ENCODE results near the gene PIGH.

Gene PIGH

DNA sequence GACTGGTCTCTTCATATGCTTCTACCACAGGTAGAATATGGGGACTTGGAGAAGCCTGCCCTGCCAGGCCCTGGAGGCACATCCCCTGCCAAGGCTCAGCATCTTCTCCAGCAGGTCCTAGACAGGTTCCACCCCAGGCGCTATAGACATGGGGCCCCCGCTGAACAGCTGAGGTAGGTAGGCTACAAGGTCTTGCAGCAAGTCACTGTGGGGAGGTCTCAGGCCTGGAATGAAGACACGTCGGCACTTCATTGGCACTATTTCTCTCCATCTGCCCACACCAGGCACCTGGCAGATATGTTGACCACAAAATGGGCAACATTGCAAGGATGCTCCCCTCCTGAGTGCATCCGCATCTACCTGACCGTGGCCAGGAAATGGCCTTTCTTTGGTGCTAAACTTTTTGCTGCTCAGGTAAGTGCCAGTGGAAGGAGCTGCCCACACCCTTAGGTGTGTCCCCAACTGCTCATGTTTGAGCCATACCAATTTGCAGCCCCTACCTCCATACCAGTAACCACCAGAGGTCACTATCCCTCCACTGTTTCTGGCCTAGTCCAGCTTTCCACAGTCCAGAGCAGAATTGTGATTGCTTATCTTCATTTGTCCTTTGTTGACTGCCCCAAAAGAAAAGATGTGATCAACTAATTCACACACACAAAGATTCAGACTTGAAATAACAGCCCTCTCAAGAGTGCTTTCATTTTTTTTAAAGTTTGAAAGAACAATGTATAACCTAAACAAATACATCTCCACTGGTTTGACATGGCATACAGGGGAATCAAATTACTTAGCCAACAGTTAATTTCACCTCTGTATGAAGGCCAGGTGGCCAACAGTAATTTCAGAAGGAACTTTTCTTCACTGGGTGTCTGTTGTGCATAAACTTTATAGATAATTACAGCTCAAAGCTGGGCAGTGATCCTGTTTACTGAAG is 16.1 kb downstream of the PIGH start:
- H3K36me3 ChIP-seq (ENCODE audit: insufficient read depth, low read length), result peaks cover 2% of the 10 kb centered on the region; the same call in 1 of the 2 replicates
- no peak overlapping the region for H3K4me3 ChIP-seq (ENCODE audit: low read length, poor library complexity, severe bottlenecking)
- no peak overlapping the region for H2AFZ ChIP-seq (ENCODE audit: low read length)
- no peaks in the 10 kb centered on the region for H3K79me2 ChIP-seq (ENCODE audit: insufficient read depth, low read length)
- TF ChIP-seq, protein P1, sequence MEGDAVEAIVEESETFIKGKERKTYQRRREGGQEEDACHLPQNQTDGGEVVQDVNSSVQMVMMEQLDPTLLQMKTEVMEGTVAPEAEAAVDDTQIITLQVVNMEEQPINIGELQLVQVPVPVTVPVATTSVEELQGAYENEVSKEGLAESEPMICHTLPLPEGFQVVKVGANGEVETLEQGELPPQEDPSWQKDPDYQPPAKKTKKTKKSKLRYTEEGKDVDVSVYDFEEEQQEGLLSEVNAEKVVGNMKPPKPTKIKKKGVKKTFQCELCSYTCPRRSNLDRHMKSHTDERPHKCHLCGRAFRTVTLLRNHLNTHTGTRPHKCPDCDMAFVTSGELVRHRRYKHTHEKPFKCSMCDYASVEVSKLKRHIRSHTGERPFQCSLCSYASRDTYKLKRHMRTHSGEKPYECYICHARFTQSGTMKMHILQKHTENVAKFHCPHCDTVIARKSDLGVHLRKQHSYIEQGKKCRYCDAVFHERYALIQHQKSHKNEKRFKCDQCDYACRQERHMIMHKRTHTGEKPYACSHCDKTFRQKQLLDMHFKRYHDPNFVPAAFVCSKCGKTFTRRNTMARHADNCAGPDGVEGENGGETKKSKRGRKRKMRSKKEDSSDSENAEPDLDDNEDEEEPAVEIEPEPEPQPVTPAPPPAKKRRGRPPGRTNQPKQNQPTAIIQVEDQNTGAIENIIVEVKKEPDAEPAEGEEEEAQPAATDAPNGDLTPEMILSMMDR (conservative IDR thresholded peaks at IDR 0.05; ENCODE audit: low read length), result peak; percentile 85
- TF ChIP-seq EZH2phosphoT487 (IDR thresholded peaks at IDR 0.05; ENCODE audit: borderline replicate concordance), result no peak
- no peaks in the 10 kb centered on the region for H3K9me3 ChIP-seq (ENCODE audit: insufficient read depth, low read depth, low read length)
- H3K4me2 ChIP-seq (ENCODE audit: low read depth, low read length, poor library complexity, severe bottlenecking), result no peak overlapping the region
- H3K4me1 ChIP-seq (ENCODE audit: insufficient read depth, low read length, poor library complexity, severe bottlenecking), result no peaks in the 10 kb centered on the region
- no peaks in the 10 kb centered on the region for H3F3A ChIP-seq (ENCODE audit: low read depth)
- H4K20me1 ChIP-seq (ENCODE audit: insufficient read depth, low read length, poor library complexity, severe bottlenecking), result no peaks in the 10 kb centered on the region
- H3K27me3 ChIP-seq (ENCODE audit: insufficient read depth, low read length, poor library complexity, severe bottlenecking), result no peaks in the 10 kb centered on the region
- no peak overlapping the region for H3K9ac ChIP-seq (ENCODE audit: low read depth, low read length, poor library complexity, severe bottlenecking)
- no peaks in the 10 kb centered on the region for H3K9me2 ChIP-seq (replicated peaks; ENCODE audit: low read depth, low read length)

DNA sequence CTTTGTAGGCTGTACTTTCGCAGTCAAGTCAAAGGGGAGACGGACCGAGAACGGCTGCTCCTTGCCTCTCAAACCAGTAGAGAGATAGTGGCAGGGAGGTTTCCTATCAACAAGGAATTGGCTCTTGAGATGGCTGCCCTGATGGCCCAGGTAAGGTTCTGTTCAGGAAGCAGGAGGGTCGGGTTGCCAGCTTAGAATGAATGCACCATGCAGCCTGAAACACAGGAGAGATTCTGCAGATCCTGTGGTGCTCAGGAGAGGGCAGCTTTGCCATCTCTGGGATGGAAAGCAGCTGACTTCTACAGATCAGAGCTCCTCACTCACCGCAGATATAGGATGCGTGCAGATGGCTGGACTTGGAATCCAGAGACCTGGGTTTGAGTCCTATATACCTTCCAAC is 18.0 kb downstream of the PIGH start:
- no peaks in the 10 kb centered on the region for H3K9me2 ChIP-seq (replicated peaks; ENCODE audit: low read depth, low read length)
- H3K27me3 ChIP-seq (ENCODE audit: insufficient read depth, low read length, poor library complexity, severe bottlenecking), result no peaks in the 10 kb centered on the region
- no peaks in the 10 kb centered on the region for H3K36me3 ChIP-seq (ENCODE audit: insufficient read depth, low read length)
- no peaks in the 10 kb centered on the region for H3K79me2 ChIP-seq (ENCODE audit: insufficient read depth, low read length)
- TF ChIP-seq EZH2phosphoT487 (IDR thresholded peaks at IDR 0.05; ENCODE audit: borderline replicate concordance), result no peak
- TF ChIP-seq, protein P1 (conservative IDR thresholded peaks at IDR 0.05; ENCODE audit: low read length), result no peak
- no peak overlapping the region for H3K4me2 ChIP-seq (ENCODE audit: low read depth, low read length, poor library complexity, severe bottlenecking)
- no peaks in the 10 kb centered on the region for H3K9me3 ChIP-seq (ENCODE audit: insufficient read depth, low read depth, low read length)
- no peak overlapping the region for H3K4me3 ChIP-seq (ENCODE audit: low read length, poor library complexity, severe bottlenecking)
- no peaks in the 10 kb centered on the region for H4K20me1 ChIP-seq (ENCODE audit: insufficient read depth, low read length, poor library complexity, severe bottlenecking)
- no peaks in the 10 kb centered on the region for H3F3A ChIP-seq (ENCODE audit: low read depth)
- no peak overlapping the region for H3K9ac ChIP-seq (ENCODE audit: low read depth, low read length, poor library complexity, severe bottlenecking)
- no peaks in the 10 kb centered on the region for H3K4me1 ChIP-seq (ENCODE audit: insufficient read depth, low read length, poor library complexity, severe bottlenecking)
- no peak overlapping the region for H2AFZ ChIP-seq (ENCODE audit: low read length)

DNA sequence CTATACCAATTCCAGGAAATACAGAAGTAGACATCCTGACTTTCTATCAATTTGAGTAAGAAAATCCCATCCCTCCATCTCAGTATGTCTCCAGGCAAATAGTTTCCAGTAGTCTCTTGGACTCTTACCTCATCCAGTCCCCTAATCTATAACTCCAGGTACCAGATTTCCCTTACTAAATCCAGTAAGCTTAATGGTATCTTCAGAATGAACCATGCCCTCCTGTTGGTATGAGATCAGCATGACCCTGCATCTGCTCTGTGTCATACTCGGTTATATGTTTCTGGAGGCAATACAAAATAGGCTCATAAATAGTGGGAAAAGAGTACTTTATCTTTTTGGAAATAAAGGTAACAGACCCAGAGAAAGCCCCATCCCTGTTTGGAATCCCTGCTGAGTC is 18.4 kb downstream of the PIGH start:
- Histone ChIP-seq H3K4me2 (ENCODE audit: low read depth, low read length, poor library complexity, severe bottlenecking) (no peak overlapping the region), H3K4me3 (ENCODE audit: low read length, poor library complexity, severe bottlenecking) (no peak overlapping the region), H3K9ac (ENCODE audit: low read depth, low read length, poor library complexity, severe bottlenecking) (no peak overlapping the region), H3K36me3 (ENCODE audit: insufficient read depth, low read length) (no peaks in the 10 kb centered on the region), H3K79me2 (ENCODE audit: insufficient read depth, low read length) (no peaks in the 10 kb centered on the region), H3K4me1 (ENCODE audit: insufficient read depth, low read length, poor library complexity, severe bottlenecking) (no peaks in the 10 kb centered on the region), H4K20me1 (ENCODE audit: insufficient read depth, low read length, poor library complexity, severe bottlenecking) (no peaks in the 10 kb centered on the region), H3K9me3 (ENCODE audit: insufficient read depth, low read depth, low read length) (no peaks in the 10 kb centered on the region), H3K9me2 (replicated peaks; ENCODE audit: low read depth, low read length) (no peaks in the 10 kb centered on the region), H3F3A (ENCODE audit: low read depth) (no peaks in the 10 kb centered on the region), H3K27me3 (ENCODE audit: insufficient read depth, low read length, poor library complexity, severe bottlenecking) (no peaks in the 10 kb centered on the region), H2AFZ (ENCODE audit: low read length) (no peak overlapping the region)
- TF ChIP-seq, protein P1 (conservative IDR thresholded peaks at IDR 0.05; ENCODE audit: low read length), result no peak
- no peak for TF ChIP-seq EZH2phosphoT487 (IDR thresholded peaks at IDR 0.05; ENCODE audit: borderline replicate concordance)
